Muscle of leg (tissue), 11 donors: Measurements from ENCODE around the gene MYO18A. TPM values are rescaled to one million over a fixed set of nuclear protein-coding genes. Genes with fewer than 3 reads are reported as not detected.

Experiments used
- DNase-seq: peaks from one replicate; pipeline ENCODE4 v3.0.0; 2013
- H3K27ac ChIP-seq: one replicate; pipeline ENCODE4 v1.5.1; 2013; ENCODE audit warnings: mild to moderate bottlenecking, low read length, control low read depth
- H3K27me3 ChIP-seq: one replicate; pipeline ENCODE4 v1.6.1; 2013; ENCODE audit warnings: low read length; ENCODE audit not compliant: control insufficient read depth, insufficient read depth
- H3K36me3 ChIP-seq: one replicate; pipeline ENCODE4 v1.6.1; 2013; ENCODE audit warnings: low read length; ENCODE audit not compliant: control insufficient read depth, insufficient read depth
- H3K4me1 ChIP-seq: one replicate; pipeline ENCODE4 v1.6.1; 2013; ENCODE audit warnings: low read length; ENCODE audit not compliant: control insufficient read depth, insufficient read depth
- H3K4me3 ChIP-seq: one replicate; pipeline ENCODE4 v1.5.1; 2013; ENCODE audit warnings: low read length, control low read depth
- H3K9me3 ChIP-seq: replicated peaks from 2 replicates; pipeline ENCODE4 v1.6.1; 2013; ENCODE audit warnings: low read depth, low read length; ENCODE audit not compliant: control insufficient read depth
- WGBS: methylation state at CpG from one replicate; pipeline ENCODE4 v1.1.5; 2013; ENCODE audit warnings: missing lambda C conversion rate; ENCODE audit not compliant: insufficient coverage; 5-methylcytosine and 5-hydroxymethylcytosine counted together
- polyA plus RNA-seq, 8 donors: library from polyadenylated mRNA; unstranded; fragments of 120-200 nt; gene quantifications; one replicate each; pipeline versions ENCODE4 v1.2.1 to v1.2.3, GENCODE V29; 2013; ENCODE audit warnings: inconsistent platforms in 1 of 8, low replicate concordance in 1 of 8; ENCODE audit not compliant: insufficient read length in 8 of 8, insufficient read depth in 1 of 8
- total RNA-seq: library from RNA; stranded (reverse); fragments of 120-200 nt; gene quantifications from one replicate; pipeline ENCODE4 v1.2.4, GENCODE V29; 2013

MYO18A gene
- total and polyA plus RNA-seq, 9 donors = 157 to 309 (median 205) TPM

- H3K27me3 ChIP-seq = no peaks in the 10 kb centered on the region
- DNase-seq = no peak
- H3K27ac ChIP-seq = no peak overlapping the region
- H3K36me3 ChIP-seq = peaks cover 83% of the 10 kb centered on the region
- 48% methylated on average over 6 of the region's 20 CpGs for WGBS
- H3K9me3 ChIP-seq = no peaks in the 10 kb centered on the region
- peaks cover 37% of the 10 kb centered on the region for H3K4me1 ChIP-seq
- no peak overlapping the region for H3K4me3 ChIP-seq
Measured at GRCh38 chr17:29115961-29116803, 64.0 kb downstream of the MYO18A start.

DNA sequence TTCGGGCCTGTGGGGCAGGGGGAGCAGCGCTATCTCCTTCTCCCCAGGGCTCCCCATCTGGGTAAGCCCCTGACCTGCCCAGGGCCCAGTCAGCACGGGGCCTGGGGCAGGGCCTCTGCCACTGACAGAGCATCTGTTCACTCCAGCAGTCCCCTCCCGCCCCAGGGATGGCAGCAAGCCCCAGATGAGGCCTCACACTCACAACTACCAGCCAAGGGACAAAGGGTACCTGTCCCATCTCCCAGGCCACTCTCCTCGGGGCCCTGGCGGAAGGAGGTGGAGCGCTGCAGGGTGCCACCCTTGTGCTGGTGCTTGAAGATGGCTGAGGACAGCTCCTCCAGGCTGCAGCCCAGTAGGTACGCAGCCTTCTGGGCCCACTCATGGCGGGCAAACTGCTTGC, 64.8 kb downstream of the MYO18A start:
- H3K4me3 ChIP-seq = no peak overlapping the region
- 91% methylated on average over 4 of the region's 9 CpGs for WGBS
- H3K9me3 ChIP-seq = no peaks in the 10 kb centered on the region
- H3K36me3 ChIP-seq = peaks cover 83% of the 10 kb centered on the region
- no peak overlapping the region for H3K27ac ChIP-seq
- DNase-seq = no peak
- H3K27me3 ChIP-seq = no peaks in the 10 kb centered on the region
- H3K4me1 ChIP-seq = peaks cover 40% of the 10 kb centered on the region

- Histone ChIP-seq H3K36me3 (peaks cover 86% of the 10 kb centered on the region), H3K4me3 (no peak overlapping the region), H3K27ac (peak overlapping the region; percentile 20), H3K9me3 (no peaks in the 10 kb centered on the region), H3K4me1 (peaks cover 40% of the 10 kb centered on the region), H3K27me3 (no peaks in the 10 kb centered on the region)
- 81% methylated on average over 3 of the region's 5 CpGs for WGBS
- DNase-seq = no peak
Measured at GRCh38 chr17:29114141-29114540, 66.1 kb downstream of the MYO18A start.

- Histone ChIP-seq H3K4me1 (peaks cover 40% of the 10 kb centered on the region), H3K27ac (peak overlapping the region; percentile 1), H3K27me3 (no peaks in the 10 kb centered on the region), H3K36me3 (peaks cover 86% of the 10 kb centered on the region), H3K9me3 (no peaks in the 10 kb centered on the region), H3K4me3 (no peak overlapping the region)
- DNase-seq = no peak
- WGBS = 74% methylated on average over 5 of the region's 6 CpGs
Measured at GRCh38 chr17:29113334-29113733, 66.9 kb downstream of the MYO18A start.

GRCh38 chr17:29112771-29113295, 67.4 kb downstream of the MYO18A start:
- peak; percentile 68 for DNase-seq
- Histone ChIP-seq H3K36me3 (peaks cover 87% of the 10 kb centered on the region), H3K27ac (peak overlapping the region; percentile 84), H3K27me3 (no peaks in the 10 kb centered on the region), H3K4me1 (peaks cover 40% of the 10 kb centered on the region), H3K9me3 (no peaks in the 10 kb centered on the region), H3K4me3 (no peak overlapping the region)
- 36% methylated on average over 11 of the region's 11 CpGs for WGBS

DNA sequence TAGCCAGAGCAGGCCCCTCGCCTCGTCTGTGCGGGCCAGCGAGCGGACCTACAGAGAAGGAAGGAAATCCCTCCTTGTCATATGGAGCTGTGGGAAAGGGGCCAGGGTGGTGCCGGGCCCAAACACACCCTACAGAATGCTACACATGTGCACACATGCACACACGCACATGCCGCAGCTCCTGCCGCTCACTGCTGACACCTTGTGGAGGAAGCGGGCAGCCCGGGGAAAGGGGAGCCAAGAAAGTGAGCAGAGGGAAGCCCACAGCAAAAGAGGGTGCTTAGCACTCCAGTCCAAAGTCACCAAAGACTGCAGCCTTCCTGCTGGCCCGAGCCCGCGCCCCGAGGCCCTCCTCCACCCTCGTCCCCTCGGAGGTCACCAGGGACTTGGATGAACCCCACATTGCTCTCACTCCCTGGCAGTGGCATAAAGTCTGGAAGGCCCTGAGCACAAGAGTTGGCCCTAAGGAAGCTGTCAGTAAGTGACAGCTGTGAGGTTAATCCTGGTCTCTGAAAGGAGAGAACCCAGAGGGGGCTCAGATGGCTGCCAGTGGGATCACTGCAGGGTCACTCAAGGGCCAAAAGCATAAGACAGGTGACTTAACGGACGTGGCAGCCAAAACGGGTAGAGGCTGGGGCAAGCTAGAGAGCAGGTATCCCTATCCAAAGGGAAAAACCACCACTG, 68.2 kb downstream of the MYO18A start:
- Histone ChIP-seq H3K4me1 (peaks cover 39% of the 10 kb centered on the region), H3K36me3 (peaks cover 87% of the 10 kb centered on the region), H3K27ac (peak overlapping the region; percentile 84), H3K4me3 (no peak overlapping the region), H3K27me3 (no peaks in the 10 kb centered on the region), H3K9me3 (no peaks in the 10 kb centered on the region)
- 19% methylated on average over 8 of the region's 20 CpGs for WGBS
- peak; percentile 87 for DNase-seq

- 95% methylated on average over 12 of the region's 16 CpGs for WGBS
- H3K4me1 ChIP-seq = peaks cover 35% of the 10 kb centered on the region
- H3K27ac ChIP-seq = no peak overlapping the region
Measured at GRCh38 chr17:29110372-29110757, 69.8 kb downstream of the MYO18A start.

GRCh38 chr17:29109477-29110371, 70.5 kb downstream of the MYO18A start:
- H3K27me3 ChIP-seq = no peaks in the 10 kb centered on the region
- H3K9me3 ChIP-seq = no peaks in the 10 kb centered on the region
- H3K4me3 ChIP-seq = no peak overlapping the region
- H3K4me1 ChIP-seq = peaks cover 35% of the 10 kb centered on the region
- no peak for DNase-seq
- WGBS = 71% methylated on average over 31 of the region's 32 CpGs
- H3K36me3 ChIP-seq = peaks cover 85% of the 10 kb centered on the region
- no peak overlapping the region for H3K27ac ChIP-seq

More at GRCh38 chr17:29110372-29110757, 69.8 kb downstream of the MYO18A start:
- peaks cover 88% of the 10 kb centered on the region for H3K36me3 ChIP-seq
- no peaks in the 10 kb centered on the region for H3K9me3 ChIP-seq
- DNase-seq = no peak
- H3K27me3 ChIP-seq = no peaks in the 10 kb centered on the region
- no peak overlapping the region for H3K4me3 ChIP-seq

DNA sequence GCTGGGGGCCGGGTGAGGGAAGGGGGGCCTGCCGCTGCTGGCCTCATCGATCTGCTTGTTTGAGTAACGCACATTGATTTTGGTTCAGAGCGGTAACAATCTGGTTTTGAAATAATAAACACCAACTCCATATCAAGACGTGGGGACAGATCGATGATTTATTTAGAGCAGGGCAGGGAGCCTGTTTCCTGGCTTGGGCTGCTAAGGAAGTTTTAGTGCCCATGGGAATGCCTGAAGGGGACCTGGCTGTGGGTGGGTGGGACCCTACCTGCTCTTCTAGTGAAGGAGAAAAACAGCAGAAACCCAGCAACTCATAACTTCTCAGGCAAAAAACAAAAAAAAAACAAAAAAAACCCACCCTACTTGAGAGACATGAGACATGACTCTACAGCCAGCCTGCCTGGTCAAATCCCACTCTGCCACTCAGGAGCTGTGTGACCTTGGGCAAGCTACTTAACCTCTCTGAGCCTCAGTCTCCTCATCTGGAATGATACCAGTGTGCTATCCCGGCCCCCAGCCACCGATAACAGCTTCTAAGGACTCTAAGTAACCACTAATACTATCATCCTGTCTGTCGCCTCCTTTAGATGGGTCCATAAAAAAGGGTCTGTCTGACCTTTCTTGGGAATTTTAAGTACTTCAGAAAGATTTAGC, 71.2 kb downstream of the MYO18A start:
- Histone ChIP-seq H3K4me1 (peaks cover 33% of the 10 kb centered on the region), H3K27me3 (no peaks in the 10 kb centered on the region), H3K27ac (no peak overlapping the region), H3K9me3 (no peaks in the 10 kb centered on the region), H3K36me3 (peaks cover 86% of the 10 kb centered on the region), H3K4me3 (no peak overlapping the region)
- WGBS = 60% methylated on average over 1 of the region's 10 CpGs
- DNase-seq = no peak
